Stimulated activated CD8-positive, alpha-beta memory T cell treated with anti-CD3 and anti-CD28 coated beads, Interleukin-12 subunit alpha, Interleukin-12 subunit beta, amount 100 ng/mL, for 24 hours (primary cell): ENCODE data around the gene HOXA5.

ENCODE experiments used
- DNase-seq: peaks from one replicate; pipeline ENCODE4 v3.0.0-alpha.2; 2020; ENCODE audit errors: extremely low read depth

HOXA5 gene

DNA sequence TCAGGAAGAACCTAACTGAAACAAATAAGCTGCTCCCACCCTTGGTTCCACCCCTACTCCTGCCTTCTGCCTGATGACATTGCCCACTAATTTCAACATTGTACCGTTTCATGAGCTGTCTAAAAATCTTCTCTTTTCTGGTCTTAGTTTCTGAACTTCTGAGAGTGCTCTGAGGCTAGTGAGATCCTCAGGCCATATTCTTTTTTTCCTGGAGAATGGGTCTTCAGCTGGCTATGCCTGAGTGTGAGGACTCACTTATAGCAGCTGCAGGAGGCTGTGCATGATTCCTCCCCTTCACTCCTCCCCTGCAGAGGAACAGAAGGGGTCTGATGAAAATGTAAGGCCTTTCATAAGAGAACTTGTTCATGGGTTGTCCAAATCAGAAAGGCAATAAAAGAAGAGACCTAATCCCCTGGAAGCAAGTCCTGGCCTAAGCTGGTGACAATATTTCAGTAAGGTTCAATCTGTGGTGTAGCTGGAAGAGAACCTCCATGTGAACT is 24.0 kb downstream of the HOXA5 start:
- DNase-seq = no peak

DNA sequence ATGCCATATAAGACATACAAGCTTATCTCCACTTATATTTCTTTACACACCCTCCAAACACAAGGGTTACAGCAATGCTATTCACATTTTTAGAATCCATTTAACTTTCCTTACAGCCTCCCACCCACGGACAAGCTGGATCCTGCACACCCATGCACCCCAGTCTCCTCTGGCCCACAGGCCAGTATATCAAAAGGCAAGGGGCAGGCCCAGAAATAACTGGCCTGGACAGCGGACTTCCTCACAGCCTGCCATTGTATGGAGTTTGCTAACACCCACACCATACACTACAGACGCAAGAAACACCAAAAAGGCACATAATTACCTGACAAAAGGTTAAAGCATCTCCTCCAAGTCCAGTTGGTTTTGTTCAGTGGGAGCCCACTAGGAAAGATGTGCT is 24.9 kb downstream of the HOXA5 start:
- DNase-seq = no peak

DNA sequence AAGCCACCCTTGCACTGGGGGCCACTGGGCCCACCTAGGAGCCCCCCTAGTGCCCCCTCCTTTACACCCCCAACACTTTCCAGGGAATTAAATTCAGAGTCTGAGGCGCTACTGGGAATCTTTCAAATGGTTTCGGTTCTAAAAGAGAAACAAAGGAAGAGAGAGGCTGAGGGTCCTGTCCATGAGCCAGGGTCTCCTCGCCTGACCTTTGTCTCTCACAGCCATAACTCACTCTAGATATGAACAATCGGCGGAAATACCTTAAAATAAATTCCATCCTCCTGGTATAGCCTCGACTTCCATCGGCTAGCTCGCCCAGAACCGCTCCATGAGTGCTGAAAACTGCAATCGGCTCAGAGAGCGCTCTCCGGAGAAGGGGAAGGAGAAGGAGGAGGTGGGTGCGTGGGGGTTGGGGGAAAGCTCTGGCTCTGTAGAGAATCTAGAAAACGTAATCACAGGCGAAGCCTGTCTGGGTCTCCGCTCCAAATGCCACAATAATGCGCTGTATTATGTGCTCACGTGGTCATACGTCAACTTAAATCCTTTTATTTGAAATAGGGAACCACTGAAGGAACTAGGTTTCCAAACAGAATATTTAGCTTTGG is 25.5 kb downstream of the HOXA5 start:
- DNase-seq = no peak

DNA sequence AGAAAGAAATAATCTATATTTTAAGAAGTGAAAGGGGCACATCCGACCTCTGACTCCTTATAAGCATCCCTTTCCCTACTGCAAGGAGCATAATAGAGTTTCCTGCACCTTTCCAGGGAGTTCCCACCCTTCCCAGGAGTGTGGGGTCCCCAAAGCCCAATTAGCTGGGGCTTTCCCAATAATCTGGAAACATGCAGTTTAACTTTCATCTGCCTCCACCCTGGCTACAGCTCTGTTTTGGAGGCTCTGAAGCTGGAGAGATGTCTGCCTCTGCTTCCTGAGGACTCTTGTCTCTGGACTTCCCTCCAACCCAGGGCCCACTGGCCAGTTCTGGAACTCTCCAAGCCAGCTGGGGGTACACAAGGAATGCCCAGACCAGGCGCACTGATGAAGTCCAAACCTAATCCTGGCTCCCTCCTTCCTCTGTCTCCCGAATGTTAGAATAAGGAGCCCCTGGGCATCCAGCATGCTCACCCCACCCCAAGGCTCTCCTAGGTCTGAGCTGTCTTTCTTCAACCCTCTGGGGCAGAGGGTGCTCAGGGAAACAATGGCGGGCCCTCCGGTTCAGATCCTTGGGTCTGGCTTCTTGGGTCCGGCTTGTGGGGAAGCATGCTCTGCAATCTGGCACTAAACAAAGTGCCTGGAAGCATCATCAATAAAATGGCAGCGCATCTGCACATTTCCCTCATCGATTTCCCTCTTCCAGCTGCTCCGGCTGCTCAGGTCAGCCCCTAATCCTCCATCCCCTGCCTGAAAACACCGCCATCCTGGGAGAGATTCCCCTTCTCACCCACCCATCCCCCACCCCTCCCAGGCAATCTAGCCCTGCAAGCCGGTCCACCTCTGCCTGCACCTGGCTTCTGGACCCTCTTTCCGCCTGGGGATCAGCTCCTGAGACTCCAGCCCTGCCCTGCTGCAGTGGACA is 26.3 kb downstream of the HOXA5 start:
- DNase-seq = no peak

DNA sequence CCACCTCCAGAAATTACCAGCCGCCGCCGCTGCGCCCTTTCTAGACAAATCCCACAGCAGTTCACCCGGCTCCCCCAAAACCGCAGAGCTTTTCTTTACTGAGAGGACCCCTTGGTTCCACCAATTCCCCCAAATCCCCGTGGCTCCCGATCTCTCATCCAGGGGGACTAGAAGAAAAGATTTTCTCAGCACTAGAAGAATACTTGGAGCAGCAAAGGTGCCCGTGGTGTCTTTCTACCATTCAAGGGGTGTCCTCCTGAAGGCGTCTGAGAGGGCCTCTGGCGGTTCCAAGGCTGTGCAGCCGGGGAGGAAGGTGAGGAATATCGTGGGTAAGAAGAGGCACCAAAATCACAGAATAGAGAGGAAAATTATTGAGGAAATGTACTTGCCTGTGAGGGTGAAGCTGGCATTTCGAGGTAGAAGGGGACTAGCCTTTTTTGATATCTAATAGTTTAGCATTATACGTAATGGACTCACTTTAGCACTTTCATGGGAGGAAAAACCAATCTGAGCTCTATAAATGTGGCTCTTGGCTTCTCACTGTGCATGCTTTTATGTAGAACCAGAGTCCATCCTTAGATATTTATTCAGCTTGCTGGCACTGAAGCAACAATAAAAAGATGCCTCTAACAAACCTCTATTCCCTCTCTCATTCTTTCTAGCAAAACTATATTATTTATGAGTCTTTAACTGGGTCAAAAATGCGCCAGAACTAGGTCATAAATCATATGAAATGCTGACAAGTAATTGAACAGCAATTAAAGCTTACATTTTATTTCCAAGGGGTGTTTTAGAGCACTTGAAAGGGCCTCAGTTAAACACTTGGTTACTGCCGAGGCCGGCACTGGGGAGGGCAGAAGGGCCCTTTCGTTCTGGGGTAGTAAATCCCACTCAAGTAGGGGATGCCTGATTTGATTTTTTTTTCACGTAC is 27.2 kb downstream of the HOXA5 start:
- DNase-seq = no peak

DNA sequence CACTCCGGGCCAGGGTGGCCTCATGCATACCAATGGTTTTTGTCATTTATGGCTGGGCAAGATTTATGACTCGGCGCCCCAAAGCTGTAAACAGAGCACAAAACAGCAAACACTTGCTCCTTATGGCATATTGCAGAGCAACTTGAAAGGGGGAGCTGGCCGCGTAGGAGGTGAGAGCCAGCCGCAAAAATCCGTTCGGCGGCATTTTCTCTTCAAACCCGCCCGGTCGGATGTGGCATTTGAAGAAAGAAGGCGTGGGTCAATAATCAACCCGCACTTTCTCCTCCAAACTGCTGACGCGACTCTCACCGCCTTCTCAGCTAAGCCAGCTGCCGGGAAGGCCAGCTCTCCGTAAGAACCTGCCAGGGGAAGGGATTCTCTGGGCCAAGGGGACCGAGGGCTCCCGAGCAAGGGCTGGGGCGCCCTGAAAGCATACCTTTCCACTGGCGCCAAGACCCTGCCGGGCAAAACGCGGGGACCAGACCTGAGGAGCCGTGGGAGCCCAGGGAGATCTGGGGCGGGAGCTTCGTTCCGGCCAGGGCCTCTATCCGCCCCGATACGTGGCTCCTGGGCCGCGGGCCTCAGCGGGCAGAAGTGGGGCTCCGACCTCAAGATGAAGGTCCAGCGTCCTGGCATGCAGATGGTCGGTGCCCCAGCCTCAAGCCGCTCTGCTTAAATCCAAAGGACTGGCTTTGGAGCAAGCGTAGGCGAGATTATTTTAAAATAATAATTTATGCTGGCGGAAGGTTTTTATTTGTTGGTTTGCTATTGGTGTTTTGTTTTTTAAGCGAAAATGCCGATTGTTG is 28.1 kb downstream of the HOXA5 start:
- DNase-seq = no peak

DNA sequence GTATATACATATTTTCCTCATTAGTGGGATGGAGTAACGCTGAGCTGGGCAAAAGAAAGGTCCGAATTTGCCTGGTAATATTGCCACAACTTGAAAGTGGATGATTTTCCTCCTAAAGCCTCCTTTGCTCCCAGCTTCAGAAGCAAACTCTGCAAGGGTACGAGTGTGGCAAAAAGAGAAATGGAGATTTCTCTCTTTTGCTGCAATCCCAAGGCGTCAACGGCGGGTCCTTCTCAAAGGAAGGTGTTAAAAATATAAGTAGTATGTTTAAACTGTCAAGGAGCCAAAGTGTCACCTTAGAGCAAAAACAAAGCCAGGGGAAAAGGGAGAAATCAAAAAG is 28.6 kb downstream of the HOXA5 start:
- DNase-seq = no peak

DNA sequence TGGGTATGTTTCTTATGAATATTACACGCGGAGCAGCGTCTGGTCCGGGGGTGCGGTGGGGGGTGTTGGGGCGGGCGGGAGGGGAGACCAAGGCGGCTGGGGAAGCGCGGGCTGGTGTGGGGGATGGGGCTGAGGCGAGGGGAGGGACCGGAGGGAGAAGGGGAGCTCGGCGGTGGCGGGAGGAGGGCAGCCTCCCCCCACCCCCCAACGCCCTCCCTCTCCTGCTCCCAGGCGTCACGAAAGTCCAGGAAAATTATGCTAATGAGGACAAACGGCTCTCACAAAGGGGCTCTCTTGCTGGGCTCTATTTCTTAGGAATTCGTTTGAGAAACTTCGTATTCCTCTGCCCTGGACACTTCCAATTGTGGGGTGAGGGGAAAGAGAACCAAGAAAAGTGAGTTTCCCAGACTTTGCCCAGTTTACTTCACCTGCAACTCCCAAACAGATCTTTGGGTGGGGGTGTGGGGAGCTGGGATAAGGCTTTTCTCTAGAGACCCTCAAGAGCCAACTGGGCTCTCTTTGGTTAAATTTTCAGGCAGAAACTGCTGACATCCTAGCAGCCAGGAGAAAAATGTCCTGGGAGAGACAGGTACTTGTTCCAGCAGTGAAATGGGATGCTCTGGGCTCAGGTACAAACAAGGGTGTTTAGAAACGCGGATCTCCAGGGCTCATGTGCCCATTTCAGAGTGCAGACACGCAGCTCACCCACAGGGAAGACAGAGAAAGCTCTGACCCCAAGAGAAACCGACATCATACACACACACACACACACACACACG is 29.3 kb downstream of the HOXA5 start:
- DNase-seq = no peak

DNA sequence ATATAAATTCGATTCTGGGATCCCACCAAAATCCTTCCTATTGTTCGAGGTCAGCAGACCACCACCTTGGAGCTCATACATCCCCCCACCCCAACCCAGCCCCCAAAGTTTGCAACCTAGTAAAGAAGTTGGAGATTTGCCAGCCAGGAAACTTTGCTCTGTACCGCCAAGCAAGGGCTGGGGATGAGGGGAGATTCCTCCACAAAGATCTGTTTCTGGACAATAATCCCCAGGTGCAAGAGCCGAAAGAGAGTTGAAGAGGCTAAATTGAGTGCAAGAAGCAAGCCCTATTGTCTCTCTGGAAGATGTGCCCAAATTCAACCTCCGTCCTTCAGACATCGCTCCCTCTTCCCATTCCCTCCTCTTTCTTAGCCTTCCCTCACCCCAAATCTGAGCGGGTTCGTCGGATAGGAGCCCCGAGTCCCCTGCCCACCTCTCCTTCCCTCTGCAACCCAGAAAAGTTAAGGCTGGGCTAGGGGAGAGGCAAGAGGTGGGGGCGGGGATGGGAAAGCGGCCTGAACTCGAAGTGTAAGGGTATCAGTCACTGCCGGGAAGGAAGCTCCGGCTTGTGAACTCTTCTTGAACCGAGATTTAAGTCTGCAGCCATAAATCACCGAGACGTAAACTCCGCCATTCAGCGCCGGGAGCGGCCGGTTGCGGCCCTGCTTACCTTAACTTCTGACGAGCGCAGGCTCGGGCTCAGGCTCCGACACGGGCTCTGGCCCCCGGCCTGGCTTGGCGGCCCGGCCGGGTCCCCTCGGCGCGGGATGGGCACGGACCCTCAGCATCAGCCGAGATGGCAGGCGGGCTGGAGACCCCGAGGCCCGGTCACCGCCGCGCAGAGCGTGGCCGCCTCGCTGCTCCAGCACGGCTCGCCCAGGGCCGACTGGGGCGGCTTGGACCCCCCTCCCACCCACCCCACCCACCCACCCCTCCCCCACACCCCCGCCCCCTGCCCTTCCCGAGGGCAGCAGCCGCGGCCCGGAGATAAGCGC is 30.2 kb downstream of the HOXA5 start:
- DNase-seq = no peak

DNA sequence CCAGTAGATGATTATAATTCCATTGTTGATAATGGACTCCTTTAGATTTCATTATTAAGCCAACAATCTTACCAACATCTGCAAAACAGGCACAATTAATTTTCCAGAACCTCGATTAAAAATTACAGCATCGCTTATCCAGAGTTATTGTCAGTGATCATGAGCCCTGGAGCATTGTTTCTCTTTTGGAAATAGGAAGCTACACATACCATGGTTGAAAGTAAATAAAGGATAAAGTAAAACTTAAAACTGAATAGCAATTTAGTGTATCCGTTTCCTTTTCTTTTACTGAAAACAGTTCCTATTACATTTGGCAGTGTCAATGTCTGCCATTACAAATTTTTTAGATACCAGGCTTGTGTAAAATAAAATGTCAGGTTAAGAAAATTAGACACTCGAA is 31.1 kb downstream of the HOXA5 start:
- DNase-seq = no peak

DNA sequence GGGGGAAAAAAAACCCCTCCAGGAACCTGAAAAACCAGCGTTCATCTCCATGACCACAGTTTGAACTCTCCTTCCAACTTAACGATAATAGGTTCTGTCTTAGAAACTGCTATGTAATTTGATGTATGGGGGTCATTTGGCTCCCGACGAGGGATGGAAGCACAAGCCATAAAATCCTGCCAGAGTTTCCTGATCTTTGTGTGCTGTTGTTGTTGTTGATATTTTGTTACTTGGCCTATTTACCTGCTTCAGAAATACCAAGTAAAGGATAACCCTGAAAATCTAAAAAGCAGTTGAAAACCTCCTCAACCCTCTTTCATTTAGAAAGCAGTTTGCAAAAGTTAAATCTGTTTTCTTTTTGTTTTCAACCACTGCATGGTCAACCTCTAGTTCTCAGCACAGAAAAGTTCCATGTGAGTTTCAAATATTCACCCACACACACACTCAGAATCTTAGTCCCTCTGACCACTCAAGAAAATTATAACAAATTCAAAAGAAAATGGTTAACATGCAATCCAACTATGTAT is 31.7 kb downstream of the HOXA5 start:
- no peak for DNase-seq

DNA sequence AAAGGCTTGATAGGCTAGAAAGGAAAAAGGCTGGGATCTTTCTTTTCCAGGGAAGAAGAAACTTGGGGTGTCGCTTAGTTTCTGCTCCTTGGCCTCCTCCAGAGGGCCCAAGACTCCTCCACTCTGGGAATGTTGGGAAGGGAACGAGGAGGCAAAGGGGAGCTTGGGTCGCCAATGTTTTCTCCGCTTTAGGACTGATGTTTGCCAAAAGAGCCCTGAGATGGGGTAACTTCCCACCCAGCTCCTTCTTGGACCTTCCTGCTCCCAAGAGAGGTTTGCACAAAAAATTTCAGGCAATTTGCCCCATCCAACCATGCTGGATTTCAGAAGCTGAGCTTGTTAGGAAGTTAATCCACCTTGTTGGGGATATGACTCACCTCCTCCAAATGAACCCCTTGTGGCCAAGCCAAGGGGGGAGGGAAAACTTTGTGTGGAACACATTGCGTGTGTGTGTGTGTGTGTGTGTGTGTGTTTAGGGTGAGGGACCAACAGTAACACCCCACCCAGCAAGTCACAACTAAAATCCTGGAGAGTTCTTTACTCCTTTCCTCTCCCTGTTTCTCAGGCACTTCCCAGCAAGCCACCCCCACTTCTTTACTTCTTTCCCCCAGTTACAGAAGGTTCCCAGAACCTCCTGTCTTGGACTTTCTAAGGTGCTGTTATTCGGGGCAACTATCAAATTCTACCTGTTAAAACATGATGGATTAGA is 32.3 kb downstream of the HOXA5 start:
- no peak for DNase-seq

DNA sequence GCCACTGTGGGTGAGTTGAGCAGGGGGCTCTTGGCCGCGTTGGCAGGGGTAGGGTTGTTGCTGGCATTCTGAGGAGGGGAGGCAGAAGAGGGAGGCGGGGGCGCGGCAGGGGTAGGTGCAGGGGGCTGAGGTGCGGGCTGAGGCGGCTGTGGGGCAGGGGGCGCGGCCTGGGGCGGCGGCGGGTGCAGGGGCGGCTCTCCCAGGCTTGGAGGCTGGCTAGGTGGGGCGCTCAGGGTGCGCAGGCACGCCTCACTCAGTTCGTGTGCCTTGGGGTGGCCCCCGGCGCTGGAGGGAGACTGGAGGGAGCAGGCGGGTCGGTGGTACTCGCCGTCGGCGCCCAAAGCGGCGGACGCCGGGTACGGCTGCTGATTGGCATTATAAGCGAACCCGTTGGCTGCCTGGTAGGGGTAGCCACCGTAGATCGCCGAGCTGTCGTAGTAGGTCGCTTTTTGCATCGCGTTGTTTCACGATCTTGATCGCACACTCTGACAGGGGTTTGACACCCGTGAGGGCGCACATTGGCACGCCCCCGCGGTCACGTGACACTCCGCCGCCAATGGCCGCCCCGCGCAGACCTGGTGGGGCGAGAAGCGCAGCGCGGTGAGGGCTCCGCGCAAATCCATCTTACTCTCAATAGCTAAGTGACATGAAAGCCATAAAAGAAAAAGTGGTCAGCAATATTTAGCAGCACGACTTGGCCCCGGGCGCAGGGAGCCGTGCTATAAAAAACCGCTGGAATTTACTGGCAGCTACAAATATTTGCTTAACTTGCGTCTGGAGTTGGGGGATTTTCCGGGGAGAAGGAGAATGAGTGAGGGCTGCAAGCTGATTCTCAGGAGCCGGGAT is 33.1 kb downstream of the HOXA5 start:
- no peak for DNase-seq

DNA sequence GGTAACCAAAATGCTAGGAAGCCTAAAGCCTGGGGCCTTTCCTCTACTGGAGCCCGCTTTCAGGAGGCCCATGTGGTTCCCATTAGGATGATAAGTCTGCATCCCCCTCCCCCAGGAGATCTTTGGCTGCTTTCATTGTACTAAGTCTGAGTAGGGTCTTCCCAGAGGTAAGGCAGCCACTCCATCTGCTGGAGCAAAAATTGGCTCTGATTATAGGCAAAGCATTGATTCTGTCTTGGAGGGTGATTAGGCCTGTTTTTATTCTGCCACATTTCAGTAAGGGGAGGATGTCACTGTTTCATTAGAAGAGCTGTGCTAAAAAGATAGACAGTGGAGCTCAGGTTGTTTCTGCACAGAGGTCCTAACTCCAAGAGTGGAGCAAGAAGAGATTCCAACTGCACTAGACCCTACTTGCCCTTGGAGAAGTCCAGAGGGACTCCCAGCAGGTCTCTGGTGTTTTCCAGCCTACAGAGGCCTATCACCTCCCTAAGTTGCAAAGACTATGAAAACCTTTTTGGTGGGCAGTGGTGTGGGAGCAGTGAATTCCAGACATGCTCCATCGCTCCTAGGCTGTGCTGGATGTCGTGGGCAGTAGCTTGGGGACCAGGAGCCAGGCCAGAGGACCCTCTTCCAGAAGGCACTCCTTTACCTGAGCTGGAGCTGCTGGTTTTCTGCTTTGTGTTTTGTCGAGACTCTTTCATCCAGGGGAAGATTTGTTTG is 33.9 kb downstream of the HOXA5 start:
- DNase-seq = no peak

DNA sequence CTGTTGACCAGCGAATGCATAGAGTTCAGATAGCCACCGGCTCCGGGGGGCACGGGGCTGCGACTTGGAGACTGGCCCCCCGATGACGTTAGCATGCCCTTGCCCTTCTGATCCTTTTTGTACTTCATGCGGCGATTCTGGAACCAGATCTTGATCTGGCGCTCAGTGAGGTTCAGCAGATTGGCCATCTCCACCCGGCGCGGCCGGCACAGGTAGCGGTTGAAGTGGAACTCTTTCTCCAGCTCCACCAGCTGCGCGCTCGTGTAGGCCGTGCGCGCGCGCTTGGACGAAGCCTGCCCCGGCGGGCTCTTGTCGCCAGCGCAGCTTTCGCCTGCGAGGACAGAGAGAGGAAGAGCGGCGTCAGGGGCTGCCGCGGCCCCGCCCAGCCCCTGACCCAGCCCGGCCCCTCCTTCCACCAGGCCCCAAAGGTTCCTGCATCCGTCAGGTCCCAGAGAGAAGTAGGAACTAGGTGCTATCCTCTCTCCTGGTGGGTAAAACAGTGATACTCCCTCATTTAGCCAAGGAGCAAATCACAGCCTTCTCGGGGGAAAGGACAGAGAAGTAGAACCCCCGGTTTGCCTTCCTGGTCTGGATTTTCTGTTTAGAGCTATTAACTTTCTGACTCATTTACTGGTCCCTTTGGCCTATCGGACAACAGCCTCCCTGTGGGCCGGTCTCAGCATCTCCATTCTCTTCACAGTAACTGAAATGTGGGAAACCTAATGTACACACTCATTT is 34.9 kb downstream of the HOXA5 start:
- DNase-seq = no peak
